Ovary (tissue), 3 donors: ENCODE data around the gene SRRM2.

Experiments
- POLR2A ChIP-seq: fragments of 450-650 bp; IDR thresholded peaks from one replicate; pipeline ENCODE4 v1.6.1; 2017; ENCODE audit warnings: antibody characterized with exemption, mild to moderate bottlenecking, moderate library complexity
- TF ChIP-seq, protein P1 (sequence below), 3 donors: fragments of 450-650 bp in 2 of 3; fragments of 200-600 bp in 1 of 3; IDR thresholded peaks; one replicate each; pipeline versions ENCODE4 v1.5.1 to v1.8.0; 2016 to 2022; ENCODE audit warnings: antibody characterized with exemption in 3 of 3, mild to moderate bottlenecking in 1 of 3
- donor health status: DM: no; HTN: no; CAD: no.

DNA sequence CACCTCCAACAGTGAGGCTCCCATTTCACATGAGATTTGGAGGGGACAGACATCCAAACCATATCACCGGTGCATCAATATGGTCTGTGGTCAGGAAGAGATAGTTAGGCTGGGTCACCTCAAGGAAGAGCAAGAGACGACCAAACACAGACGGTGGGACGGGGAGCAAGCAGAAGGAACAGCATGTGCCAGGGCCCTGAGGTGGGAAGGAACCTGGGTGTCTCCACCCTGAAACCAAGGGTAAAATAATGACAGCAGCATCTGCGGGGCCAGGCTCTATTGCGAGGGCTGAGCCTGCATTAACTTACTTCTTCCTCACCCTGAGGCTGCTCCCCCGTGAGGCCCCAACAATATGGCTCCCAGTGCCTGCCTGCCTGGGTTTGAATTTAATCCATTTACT, 55.7 kb downstream of the SRRM2 start:
- TF ChIP-seq, protein P1, sequence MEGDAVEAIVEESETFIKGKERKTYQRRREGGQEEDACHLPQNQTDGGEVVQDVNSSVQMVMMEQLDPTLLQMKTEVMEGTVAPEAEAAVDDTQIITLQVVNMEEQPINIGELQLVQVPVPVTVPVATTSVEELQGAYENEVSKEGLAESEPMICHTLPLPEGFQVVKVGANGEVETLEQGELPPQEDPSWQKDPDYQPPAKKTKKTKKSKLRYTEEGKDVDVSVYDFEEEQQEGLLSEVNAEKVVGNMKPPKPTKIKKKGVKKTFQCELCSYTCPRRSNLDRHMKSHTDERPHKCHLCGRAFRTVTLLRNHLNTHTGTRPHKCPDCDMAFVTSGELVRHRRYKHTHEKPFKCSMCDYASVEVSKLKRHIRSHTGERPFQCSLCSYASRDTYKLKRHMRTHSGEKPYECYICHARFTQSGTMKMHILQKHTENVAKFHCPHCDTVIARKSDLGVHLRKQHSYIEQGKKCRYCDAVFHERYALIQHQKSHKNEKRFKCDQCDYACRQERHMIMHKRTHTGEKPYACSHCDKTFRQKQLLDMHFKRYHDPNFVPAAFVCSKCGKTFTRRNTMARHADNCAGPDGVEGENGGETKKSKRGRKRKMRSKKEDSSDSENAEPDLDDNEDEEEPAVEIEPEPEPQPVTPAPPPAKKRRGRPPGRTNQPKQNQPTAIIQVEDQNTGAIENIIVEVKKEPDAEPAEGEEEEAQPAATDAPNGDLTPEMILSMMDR (IDR thresholded peaks at IDR 0.05), result no peak
- no peak for TF ChIP-seq POLR2A
